Activated T-helper 2 cell treated with anti-CD3 and anti-CD28 coated beads, Interferon-gamma antibody, Interleukin-2, Interleukin-4, amounts not matched to agents 10 μg/mL and 5 μg/mL and 100 μg/mL, durations not matched to agents 14 hours and 24 hours and 36 hours (primary cell): Measurements from ENCODE around the gene SLC16A12. TPM values are rescaled to one million over a fixed set of nuclear protein-coding genes. Genes with fewer than 3 reads are reported as not detected.
"Not testable (repeated sequence)": the region's sequence is repeated elsewhere in the genome, so short reads cannot be mapped to it uniquely, and the experiment has no call there.

Experiments used
- DNase-seq: peaks from one replicate; pipeline ENCODE4 v3.0.0; 2021; ENCODE audit warnings: low spot score
- H3K27ac Mint-ChIP-seq: one replicate; pipeline ENCODE4 v1.8.0; 2021; ENCODE audit warnings: mixed read lengths
- H3K27me3 Mint-ChIP-seq: one replicate; pipeline ENCODE4 v1.8.0; 2021; ENCODE audit warnings: low read depth, mixed read lengths
- H3K36me3 Mint-ChIP-seq: one replicate; pipeline ENCODE4 v1.8.0; 2021; ENCODE audit warnings: low read depth, mixed read lengths
- H3K4me1 Mint-ChIP-seq: one replicate; pipeline ENCODE4 v1.8.0; 2021; ENCODE audit warnings: low read depth, mixed read lengths
- H3K4me3 Mint-ChIP-seq: one replicate; pipeline ENCODE4 v1.8.0; 2021; ENCODE audit warnings: low read depth, mild to moderate bottlenecking, moderate library complexity, mixed read lengths
- H3K9me3 Mint-ChIP-seq: one replicate; pipeline ENCODE4 v1.8.0; 2021; ENCODE audit warnings: mixed read lengths
- intact Hi-C: fragments of 100-400 bp; cut with micrococcal nuclease; formaldehyde crosslinking; loops from one replicate; pipeline ENCODE4 v1.15.1; 2023
- total RNA-seq: library from RNA; stranded (reverse); gene quantifications from 2 replicates; pipeline ENCODE4 v1.2.3, GENCODE V29; 2022

SLC16A12 gene
- total RNA-seq, 1 donor from 2014 or later: not detected

- H3K27ac Mint-ChIP-seq: no peak overlapping the region
- no peak overlapping the region for H3K4me3 Mint-ChIP-seq
- no peak for DNase-seq
- no peaks in the 10 kb centered on the region for H3K36me3 Mint-ChIP-seq
- H3K27me3 Mint-ChIP-seq: peaks cover 42% of the 10 kb centered on the region
- no peaks in the 10 kb centered on the region for H3K4me1 Mint-ChIP-seq
- no peaks in the 10 kb centered on the region for H3K9me3 Mint-ChIP-seq
- intact Hi-C loops: no loop called here
Measured at GRCh38 chr10:89540420-89540949, 5.1 kb upstream of the SLC16A12 start.

GRCh38 chr10:89537364-89537763, 2.0 kb upstream of the SLC16A12 start:
- Mint-ChIP-seq H3K4me3 (no peak overlapping the region), H3K27me3 (peaks cover 59% of the 10 kb centered on the region), H3K36me3 (no peaks in the 10 kb centered on the region), H3K27ac (no peak overlapping the region), H3K4me1 (peaks cover 3% of the 10 kb centered on the region), H3K9me3 (no peaks in the 10 kb centered on the region)
- intact Hi-C loops: no loop called here
- DNase-seq: no peak

GRCh38 chr10:89536013-89536354, 590 bp upstream of the SLC16A12 start:
- DNase-seq: no peak
- no peak overlapping the region for H3K4me3 Mint-ChIP-seq
- intact Hi-C loops: no loop called here
- H3K4me1 Mint-ChIP-seq: peaks cover 3% of the 10 kb centered on the region
- no peaks in the 10 kb centered on the region for H3K36me3 Mint-ChIP-seq
- peaks cover 70% of the 10 kb centered on the region for H3K27me3 Mint-ChIP-seq
- H3K9me3 Mint-ChIP-seq: no peaks in the 10 kb centered on the region
- H3K27ac Mint-ChIP-seq: no peak overlapping the region

GRCh38 chr10:89534826-89535166, 598 bp downstream of the SLC16A12 start:
- Mint-ChIP-seq H3K36me3 (no peaks in the 10 kb centered on the region), H3K9me3 (no peaks in the 10 kb centered on the region), H3K4me1 (peaks cover 3% of the 10 kb centered on the region), H3K27ac (no peak overlapping the region), H3K27me3 (peaks cover 70% of the 10 kb centered on the region), H3K4me3 (no peak overlapping the region)
- intact Hi-C loops: no loop called here
- no peak for DNase-seq

- intact Hi-C loops: no loop called here
- Mint-ChIP-seq H3K27ac (no peak overlapping the region), H3K27me3 (peaks cover 61% of the 10 kb centered on the region), H3K4me1 (peaks cover 3% of the 10 kb centered on the region), H3K4me3 (no peak overlapping the region), H3K36me3 (no peaks in the 10 kb centered on the region), H3K9me3 (no peaks in the 10 kb centered on the region)
- no peak for DNase-seq
Measured at GRCh38 chr10:89532476-89532875, 2.9 kb downstream of the SLC16A12 start.

- Mint-ChIP-seq H3K9me3 (no peaks in the 10 kb centered on the region), H3K4me3 (no peak overlapping the region), H3K36me3 (no peaks in the 10 kb centered on the region), H3K27me3 (peaks cover 52% of the 10 kb centered on the region), H3K27ac (no peak overlapping the region), H3K4me1 (peaks cover 3% of the 10 kb centered on the region)
- no peak for DNase-seq
- intact Hi-C loops: no loop called here
Measured at GRCh38 chr10:89531359-89531758, 4.0 kb downstream of the SLC16A12 start.

- peaks cover 44% of the 10 kb centered on the region for H3K27me3 Mint-ChIP-seq
- intact Hi-C loops, H3K4me1 Mint-ChIP-seq, H3K9me3 Mint-ChIP-seq, H3K36me3 Mint-ChIP-seq, H3K4me3 Mint-ChIP-seq, DNase-seq, H3K27ac Mint-ChIP-seq: not testable (repeated sequence)
Measured at GRCh38 chr10:89529711-89530110, 5.7 kb downstream of the SLC16A12 start.

GRCh38 chr10:89526358-89526757, 9.0 kb downstream of the SLC16A12 start:
- intact Hi-C loops: no loop called here
- H3K27me3 Mint-ChIP-seq: peaks cover 19% of the 10 kb centered on the region
- no peaks in the 10 kb centered on the region for H3K36me3 Mint-ChIP-seq

GRCh38 chr10:89525556-89525955, 9.8 kb downstream of the SLC16A12 start:
- Mint-ChIP-seq H3K36me3 (no peaks in the 10 kb centered on the region), H3K27ac (no peak overlapping the region), H3K9me3 (no peaks in the 10 kb centered on the region), H3K4me3 (no peak overlapping the region), H3K4me1 (no peaks in the 10 kb centered on the region), H3K27me3 (peaks cover 17% of the 10 kb centered on the region)
- intact Hi-C loops: no loop called here
- DNase-seq: no peak

More at GRCh38 chr10:89526358-89526757, 9.0 kb downstream of the SLC16A12 start:
- Mint-ChIP-seq H3K4me1 (no peaks in the 10 kb centered on the region), H3K27ac (no peak overlapping the region), H3K4me3 (no peak overlapping the region), H3K9me3 (no peaks in the 10 kb centered on the region)
- DNase-seq: no peak

- intact Hi-C loops: no loop called here
- Mint-ChIP-seq H3K4me1 (no peaks in the 10 kb centered on the region), H3K27ac (no peak overlapping the region), H3K9me3 (no peaks in the 10 kb centered on the region), H3K4me3 (no peak overlapping the region), H3K27me3 (peaks cover 16% of the 10 kb centered on the region), H3K36me3 (no peaks in the 10 kb centered on the region)
- no peak for DNase-seq
Measured at GRCh38 chr10:89524279-89524678, 11.1 kb downstream of the SLC16A12 start.

GRCh38 chr10:89523274-89523673, 12.1 kb downstream of the SLC16A12 start:
- DNase-seq: no peak
- H3K36me3 Mint-ChIP-seq: no peaks in the 10 kb centered on the region
- H3K27me3 Mint-ChIP-seq: peaks cover 15% of the 10 kb centered on the region
- no peak overlapping the region for H3K27ac Mint-ChIP-seq
- H3K4me1 Mint-ChIP-seq: no peaks in the 10 kb centered on the region
- H3K9me3 Mint-ChIP-seq: no peaks in the 10 kb centered on the region
- intact Hi-C loops: no loop called here
- H3K4me3 Mint-ChIP-seq: no peak overlapping the region

- intact Hi-C loops: no loop called here
- no peak overlapping the region for H3K4me3 Mint-ChIP-seq
- H3K9me3 Mint-ChIP-seq: no peaks in the 10 kb centered on the region
- H3K4me1 Mint-ChIP-seq: no peaks in the 10 kb centered on the region
- peaks cover 15% of the 10 kb centered on the region for H3K27me3 Mint-ChIP-seq
- DNase-seq: no peak
- no peaks in the 10 kb centered on the region for H3K36me3 Mint-ChIP-seq
- no peak overlapping the region for H3K27ac Mint-ChIP-seq
Measured at GRCh38 chr10:89522463-89522862, 12.9 kb downstream of the SLC16A12 start.

GRCh38 chr10:89521368-89521767, 14.0 kb downstream of the SLC16A12 start:
- DNase-seq: no peak
- H3K27me3 Mint-ChIP-seq: peaks cover 15% of the 10 kb centered on the region
- H3K36me3 Mint-ChIP-seq: no peaks in the 10 kb centered on the region
- no peak overlapping the region for H3K4me3 Mint-ChIP-seq
- intact Hi-C loops: no loop called here
- H3K4me1 Mint-ChIP-seq: no peaks in the 10 kb centered on the region
- H3K9me3 Mint-ChIP-seq: no peaks in the 10 kb centered on the region
- no peak overlapping the region for H3K27ac Mint-ChIP-seq

GRCh38 chr10:89520706-89521105, 14.7 kb downstream of the SLC16A12 start:
- DNase-seq: no peak
- Mint-ChIP-seq H3K4me3 (no peak overlapping the region), H3K27me3 (peaks cover 13% of the 10 kb centered on the region), H3K27ac (no peak overlapping the region), H3K9me3 (no peaks in the 10 kb centered on the region), H3K4me1 (no peaks in the 10 kb centered on the region), H3K36me3 (no peaks in the 10 kb centered on the region)
- intact Hi-C loops: no loop called here
